HS-5 (cell line): ENCODE results near the gene CCDC180.
"Not testable (repeated sequence)": the region's sequence is repeated elsewhere in the genome, so short reads cannot be mapped to it uniquely, and the experiment has no call there.

Experiments
- DNase-seq: peaks from one replicate; pipeline ENCODE4 v3.0.0-alpha.2; 2012; ENCODE audit warnings: low read depth

The CCDC180 gene

DNA sequence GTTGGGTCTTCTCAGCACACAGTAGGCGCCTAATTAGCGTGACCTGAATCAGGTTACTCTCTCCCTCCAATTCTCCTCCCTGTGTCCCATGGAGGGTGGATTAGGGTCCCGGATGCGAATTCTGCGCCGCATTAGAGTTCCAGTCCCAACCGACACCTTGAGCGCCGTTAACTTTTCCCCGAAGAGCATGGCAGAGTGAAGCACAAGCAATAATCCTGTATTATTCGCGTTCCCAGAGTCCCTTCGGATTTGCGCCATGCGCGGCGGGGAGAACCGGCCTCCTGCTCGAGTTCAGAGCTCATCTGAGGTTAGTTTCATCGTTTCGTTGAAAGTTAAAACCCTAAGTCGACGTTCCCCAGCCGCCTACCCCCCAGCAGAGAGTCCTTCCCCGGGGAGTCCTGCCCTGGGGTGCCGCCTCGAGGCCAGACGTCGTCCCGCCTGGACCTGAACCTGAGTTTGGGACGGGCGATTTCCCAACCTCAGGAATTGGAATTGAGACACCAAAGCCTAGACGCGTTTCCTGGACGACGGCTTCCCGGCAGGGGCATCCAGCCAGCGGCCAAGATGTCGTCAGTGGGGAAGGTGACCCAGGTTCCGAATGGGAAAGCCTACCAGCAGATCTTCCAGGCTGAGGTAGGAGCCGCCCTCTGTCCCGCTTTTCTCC lies at the start of gene CCDC180:
TSS of gene CCDC180 (plus strand) at position 160 of the 664 bp plus-strand sequence. CDS start at position 565, 405 bp downstream.
- no peak for DNase-seq

DNA sequence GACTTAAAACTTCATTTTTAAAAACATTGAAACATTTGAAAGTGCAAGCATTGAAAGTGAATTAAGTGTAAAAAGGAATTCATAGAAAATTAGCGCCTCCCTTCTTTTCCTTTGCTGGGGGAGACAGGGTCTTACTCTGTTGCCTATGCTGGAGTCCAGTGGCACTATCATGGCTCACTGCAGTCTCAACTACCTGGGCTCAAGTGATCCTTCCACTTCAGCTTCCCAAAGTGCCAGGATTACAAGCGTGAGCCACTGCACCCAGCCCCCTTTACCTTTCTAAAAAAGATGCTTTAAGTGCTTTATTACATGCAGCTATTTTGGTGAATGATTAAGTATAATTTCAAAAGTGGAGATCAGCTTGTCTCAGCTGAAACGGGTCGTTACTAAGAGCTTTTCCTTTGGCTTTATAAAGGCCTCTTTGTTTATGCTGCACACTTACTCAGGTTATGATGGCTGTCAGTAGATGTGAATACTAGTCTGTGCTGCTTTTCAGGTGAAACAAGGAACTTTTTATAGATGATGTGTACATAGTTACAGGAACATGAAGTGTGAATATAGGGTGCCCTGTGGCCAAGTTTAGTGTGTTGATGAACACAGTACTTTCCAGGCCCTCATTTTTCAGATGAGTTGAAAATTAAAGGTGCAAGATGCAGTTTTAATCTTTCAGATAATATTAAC lies 47.5 kb upstream of the CCDC180 start:
- DNase-seq = not testable (repeated sequence)

DNA sequence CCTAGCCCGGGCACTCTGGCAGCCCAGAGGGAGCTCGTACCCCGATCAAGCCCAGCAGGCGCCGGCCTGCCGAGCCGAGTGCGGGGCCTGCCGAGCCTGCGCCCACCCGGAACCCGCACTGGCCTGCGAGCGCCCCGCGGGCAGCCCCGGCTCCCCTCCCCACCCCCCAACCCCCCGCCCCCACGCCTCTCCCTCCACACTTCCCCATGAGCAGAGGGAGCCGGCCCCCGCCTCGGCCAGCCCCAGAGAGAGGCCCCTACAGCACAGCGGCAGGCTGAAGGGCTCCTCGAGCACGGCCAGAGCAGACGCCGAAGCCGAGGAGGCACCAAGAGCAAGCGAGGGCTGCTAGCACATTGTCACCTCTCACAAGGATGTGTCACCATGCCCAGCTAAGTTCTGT lies 36.2 kb upstream of the CCDC180 start:
- DNase-seq = no peak

DNA sequence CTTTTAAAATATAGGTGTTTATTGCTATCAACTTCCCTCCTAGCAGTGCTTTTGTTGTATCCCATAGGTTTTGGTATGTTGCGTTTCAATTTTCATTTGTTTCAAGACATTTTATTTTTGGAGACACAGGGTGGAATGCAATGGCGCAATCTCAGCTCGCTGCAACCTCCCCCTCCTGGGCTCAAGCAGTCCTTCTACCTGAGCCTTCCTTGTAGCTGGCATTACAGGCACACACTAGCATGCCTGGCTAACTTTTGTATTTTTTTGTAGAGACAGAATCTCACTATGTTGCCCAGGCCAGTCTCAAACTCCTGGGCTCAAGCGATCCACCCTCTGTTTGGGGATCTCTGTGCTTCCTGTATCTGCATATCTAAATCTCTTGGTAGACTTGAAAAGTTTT lies 35.4 kb upstream of the CCDC180 start:
- no peak for DNase-seq

DNA sequence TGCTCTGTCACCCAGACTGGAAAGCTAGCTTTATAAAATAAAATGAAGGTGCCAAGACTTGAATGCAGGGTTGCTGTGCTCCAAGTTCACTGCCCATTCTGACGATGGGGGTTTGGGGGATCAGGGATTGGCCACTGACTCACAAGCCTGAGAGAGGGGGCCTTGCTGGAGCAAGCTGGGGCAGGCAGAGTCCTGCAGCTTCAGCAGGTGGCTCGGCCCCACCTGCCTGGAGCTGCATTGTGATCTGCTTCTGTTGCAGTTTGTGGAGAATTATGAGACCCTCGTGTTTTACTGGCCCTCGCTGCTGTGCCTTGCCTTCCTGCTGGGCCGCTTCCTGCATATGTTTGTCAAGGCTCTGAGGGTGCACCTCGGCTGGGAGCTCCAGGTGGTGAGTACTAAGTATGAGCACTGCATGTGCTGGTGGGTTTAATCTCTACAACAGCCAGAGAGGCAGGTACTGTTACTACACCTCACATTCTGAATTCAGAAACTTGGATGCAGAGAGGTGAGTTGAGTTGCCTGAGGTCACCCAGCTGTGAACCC lies 31.1 kb upstream of the CCDC180 start:
- no peak for DNase-seq

DNA sequence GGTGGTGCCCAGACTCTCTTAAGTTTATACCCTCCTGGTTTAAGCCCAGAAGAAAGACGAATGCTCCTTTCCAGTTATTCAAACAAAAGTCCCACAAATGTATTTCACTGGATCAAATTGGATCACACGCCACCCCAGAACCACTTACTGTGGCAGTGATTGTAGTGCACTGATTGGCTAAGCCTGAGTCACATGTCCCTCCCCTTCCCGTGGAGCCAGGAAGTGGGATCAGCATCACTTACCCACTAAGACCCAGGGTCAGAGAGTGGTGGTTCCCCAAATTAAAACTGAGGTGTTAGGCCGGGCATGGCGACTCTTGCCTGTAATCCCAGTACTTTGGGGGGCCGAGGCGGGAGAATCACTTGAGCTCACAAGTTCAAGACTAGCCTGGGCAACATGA lies 29.5 kb upstream of the CCDC180 start:
- no peak for DNase-seq

DNA sequence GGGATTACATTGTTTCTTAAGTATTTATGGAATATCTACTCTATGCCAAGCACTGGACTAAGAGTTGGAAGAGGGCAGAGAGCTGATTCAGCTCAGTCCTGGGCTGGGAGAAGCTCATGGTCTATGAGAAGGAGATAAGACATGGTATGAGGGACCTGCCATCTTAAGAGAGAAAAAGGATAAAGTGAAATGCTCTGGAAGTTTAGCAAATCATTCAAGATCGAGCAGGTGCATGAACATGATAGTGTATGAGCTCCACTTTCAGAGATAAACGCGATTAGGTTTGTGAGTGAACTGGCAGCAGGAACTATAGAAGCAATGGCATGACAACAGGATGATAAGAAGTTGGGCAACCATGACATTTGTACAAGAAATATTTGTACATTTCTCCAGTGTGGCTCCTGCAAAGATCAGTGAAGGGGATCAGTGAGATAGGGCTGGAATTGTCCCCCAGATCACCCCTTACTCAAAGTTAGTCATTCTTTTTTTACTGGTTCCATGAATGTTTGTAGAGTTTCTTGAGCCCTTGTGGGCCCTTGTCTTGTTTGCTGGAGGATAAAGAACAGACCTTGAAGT lies 26.6 kb upstream of the CCDC180 start:
- DNase-seq = no peak

DNA sequence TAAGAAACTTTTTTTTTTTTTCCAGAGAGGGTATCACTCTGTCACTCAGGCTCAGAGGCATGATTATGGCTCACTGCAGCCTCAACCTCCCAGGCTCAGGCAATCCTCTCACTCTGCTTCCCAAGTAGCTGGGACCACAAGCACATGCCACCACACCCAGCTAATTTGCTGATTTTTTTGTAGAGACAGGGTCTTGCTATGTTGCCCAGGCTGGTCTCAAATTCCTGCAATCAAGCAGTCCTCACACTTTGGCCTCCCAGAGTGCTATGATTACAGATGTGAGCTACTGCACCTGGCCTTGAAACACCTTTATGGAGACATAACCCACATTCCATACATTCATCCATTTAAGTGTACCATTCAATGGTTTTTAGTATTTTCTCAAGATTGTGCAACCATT lies 23.7 kb upstream of the CCDC180 start:
- no peak for DNase-seq

DNA sequence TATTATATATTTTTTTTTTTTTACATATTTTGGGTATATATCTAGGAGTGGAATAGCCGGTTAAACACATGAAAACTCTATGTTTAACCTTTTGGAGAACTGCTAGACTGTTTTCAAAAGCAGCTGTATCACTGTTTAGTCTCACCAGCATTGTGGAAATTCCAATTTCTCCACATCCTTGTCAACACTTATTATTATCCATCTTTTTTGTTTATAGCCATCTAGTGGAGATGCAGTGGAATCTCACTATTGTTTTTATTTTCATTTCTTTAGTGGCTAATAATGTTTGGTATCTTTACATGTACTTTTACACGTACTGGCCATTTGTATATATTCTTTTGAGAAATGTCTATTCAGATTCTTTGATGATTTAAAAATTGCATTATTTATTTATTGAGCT lies 22.7 kb upstream of the CCDC180 start:
- no peak for DNase-seq

DNA sequence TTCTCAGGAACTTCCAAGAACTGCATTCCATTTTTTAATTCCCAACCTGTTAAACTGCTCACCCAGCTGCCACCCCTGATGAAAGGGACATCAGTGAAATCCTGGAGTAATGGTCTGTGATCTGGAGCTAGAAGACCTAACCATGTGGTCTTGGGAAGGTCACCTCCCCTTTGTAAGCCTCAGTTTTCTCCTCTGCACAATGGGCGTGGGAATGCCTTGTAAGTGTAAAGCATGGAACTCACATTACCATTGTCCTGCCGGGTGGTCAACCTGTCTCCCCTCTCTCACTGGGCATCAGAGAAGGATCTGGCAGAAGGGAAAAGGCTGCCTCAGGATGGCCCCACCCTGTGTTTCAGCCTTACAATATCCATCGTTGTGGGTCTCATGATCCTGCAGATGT lies 15.3 kb upstream of the CCDC180 start:
- no peak for DNase-seq

DNA sequence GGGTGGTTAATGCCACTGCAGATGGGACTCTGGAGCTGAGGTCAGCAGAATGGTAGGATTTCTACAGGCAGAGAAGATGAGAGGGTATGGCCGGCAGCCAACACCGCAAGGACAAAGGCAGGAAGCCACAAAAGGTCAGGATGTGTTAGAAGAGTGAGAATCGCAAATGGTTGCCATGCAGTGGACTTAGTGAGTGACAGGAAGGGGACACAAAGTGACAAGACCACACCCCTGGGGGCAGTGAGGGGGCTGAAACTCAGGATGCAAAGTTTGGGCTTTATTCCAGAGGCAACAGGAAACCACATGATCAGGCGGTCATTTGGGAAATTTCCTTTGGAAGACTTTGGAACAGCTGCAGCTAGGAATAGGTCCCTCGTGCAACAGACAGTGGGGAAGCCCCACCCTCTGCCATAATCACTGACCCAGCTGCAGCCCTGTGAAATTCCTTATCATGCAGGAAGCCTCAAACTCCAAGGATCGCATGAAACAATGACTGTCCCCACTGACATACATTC lies 14.2 kb upstream of the CCDC180 start:
- peak; percentile 43 for DNase-seq

DNA sequence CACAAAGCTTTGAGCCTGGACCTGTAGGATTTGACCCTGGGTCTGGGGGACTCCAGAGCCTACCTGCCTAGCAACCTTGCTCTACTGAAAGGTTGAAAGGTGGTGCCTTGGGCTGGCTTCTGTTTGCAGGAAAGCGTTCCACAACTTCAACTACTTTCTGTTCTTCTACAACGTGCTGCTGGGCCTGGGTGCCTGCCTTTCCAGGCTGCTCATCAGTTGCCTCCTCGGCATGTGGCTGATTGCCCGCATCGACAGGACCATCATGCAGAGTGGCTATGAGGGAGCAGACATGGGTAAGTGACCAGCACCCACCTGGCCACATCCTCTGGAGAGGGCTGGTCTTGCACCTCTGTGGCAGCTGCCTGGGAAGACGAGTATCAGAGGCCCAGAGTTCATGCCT lies 13.6 kb upstream of the CCDC180 start:
- DNase-seq = no peak

DNA sequence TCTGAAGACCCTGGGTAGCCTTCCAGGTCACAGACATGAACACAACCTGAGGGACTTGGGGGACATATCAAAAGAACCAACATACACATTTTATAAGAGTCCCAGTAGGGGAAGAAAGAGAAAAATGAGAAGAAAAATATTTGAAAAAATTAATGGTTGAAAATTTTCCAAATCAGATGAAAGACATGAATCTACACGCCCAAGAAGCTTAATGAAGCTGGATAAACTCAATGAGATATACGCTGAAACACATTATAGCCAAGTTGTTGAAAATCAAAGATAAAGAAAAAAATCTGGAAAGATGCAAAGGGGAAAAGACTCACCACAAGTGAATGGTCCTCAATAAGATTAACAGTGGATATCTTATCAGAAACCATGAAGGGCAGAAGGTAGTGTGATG lies 9.6 kb upstream of the CCDC180 start:
- no peak for DNase-seq

DNA sequence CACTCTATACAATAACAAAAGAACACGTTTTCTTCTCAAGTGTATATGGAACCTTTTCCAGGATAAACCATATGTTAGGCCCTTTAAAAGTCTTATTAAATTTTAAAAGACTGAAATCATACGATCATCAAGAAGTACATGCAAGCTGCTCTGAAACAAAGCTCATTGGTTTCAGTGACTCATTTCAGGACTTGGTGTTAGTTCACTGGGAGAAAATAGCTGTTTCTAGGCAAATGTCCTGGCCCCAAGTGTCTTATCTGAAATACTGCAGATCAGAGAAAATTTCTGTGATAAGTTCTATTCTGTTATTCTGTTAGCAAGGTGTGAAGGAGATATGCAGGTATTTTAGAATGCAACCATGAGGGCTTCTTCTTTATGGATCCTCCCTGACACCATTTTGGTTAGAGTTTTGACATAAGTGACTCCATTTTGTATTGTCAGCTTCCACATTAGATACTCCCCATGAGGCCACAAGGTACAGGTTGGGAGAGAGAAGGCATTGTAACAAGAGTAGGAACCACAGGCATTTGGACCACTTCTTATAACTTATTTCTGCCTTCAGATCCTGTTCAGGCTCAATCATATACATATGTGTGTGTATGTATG lies 7.5 kb upstream of the CCDC180 start:
- no peak for DNase-seq

DNA sequence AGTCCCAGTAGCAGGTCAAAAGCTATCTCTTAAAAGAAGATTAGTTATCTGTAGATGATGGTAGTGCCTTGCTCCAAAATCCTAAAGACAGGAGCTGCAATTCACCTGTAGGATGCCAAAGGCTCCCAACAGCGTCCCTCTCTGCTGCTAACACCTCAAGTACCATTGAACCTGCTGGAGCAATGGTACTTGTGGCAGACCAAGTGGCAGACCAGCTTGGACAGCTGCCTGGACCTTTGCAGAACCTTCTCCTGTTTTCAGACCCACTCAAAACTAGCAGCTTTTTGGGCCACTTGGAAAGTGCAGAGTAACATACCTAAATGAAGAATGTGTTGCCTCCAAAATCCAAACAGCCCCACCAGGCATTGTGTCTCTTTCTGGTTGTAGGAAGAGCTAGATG lies 6.9 kb upstream of the CCDC180 start:
- DNase-seq = no peak

DNA sequence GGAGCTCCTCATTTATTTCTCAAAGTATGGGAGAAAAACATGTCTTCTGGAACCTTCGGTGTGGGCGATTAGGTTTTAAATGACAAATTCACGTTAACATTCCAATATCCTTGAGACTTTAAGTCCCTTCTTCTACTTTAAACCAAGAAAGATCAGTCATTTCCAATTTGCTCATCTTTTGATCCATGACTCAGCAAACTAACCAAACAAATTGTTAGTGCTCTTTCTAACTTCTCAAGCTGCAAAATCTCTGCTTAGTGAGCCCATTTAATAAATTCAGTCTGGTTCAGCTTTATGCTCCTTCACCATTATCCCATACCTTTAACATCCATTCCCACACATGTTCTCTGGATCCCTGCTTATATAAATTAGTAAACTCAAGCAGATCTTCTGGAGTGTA lies 5.5 kb upstream of the CCDC180 start:
- DNase-seq = no peak

DNA sequence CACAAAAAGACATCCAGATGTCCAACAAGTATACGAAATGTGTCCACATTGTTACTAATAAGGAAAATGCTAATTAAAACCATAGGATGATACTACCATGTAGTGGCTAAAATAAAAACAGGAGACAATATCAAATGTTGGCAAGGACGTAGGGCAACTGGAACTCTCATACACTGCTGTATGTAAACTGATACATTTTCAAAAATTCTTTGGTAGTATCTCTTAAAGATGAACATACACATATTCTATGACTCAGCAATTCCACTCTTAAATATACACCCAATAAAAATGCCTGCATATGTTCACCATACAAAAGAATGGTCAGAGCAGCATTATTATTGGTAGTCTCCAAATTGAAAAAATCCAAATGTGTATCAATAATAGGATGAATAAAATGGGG lies 2.9 kb upstream of the CCDC180 start:
- DNase-seq = no peak

DNA sequence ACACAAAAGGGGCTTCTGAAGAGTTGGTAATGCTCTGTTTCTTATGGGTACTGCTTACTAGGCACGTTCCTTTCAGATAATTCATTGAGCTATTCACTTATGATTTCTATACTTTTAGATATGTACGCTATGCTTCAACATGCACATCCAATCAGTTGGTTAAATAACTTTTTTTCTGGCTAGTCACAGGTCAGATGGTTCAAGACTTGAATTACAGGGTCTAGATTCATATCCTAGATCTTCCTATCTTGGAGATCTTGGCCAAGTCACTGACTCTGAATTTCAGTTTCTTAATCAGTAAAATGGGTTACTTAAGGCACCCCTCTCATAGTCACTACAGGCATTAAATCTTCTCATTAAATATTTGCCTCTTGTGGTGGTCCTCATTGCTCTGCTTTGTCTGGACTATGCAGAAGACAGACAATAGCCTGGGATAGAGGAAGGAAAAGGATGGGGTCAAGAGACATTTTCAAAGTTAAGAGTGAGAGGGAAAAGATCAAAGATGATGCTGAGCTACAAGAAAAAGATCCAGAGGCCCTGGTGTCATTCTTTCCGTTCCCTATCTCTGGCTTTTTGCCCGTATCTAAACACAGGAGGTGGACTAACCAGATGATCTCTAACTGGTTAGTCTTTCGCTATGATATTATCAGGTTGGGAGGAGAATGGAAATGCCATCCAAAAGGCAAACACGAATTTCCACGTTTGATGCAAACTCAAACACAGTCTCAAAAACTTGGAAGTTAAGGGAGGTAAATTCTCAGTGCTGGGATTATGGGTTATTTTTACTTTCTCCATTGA lies 1.8 kb upstream of the CCDC180 start:
- no peak for DNase-seq

DNA sequence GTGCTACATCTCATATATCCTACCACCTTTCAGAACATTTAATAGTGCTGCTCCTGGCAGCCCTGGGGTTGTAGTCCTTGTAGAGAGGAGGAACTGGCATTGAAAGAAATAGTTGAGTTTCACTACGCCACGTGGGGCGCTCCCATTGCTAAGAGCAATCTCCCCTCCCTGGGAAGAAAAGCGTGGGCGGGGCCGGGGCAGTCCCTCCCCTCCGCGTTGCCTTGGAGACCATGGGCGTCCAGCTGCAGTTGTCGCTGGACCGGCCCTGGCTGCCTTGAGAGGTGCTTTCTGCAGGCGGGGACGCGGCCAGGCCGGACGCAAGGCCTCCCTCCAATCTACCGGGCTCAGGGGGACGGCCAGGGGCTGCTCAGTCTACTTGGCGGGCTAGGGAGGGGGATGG lies 368 bp upstream of the CCDC180 start:
- DNase-seq = no peak

DNA sequence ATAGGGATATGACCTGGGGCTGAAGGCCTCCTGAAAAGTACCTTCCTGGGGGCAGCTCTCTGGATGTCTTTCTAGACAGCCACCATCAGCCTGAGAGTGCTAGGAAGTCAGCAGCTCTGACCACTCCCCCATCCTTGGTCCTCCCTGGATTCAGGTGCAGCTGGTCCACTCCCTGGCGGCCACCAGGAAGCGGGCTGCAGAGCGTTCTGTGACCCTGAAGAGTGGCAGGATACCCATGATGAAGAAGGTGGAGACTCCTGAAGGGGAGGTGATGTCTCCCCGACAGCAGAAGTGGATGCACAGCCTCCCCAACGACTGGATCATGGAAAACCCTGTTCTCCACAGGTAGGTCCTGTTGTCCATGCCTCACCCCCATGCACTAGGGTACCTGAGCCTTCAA lies 1.8 kb downstream of the CCDC180 start:
- no peak for DNase-seq

DNA sequence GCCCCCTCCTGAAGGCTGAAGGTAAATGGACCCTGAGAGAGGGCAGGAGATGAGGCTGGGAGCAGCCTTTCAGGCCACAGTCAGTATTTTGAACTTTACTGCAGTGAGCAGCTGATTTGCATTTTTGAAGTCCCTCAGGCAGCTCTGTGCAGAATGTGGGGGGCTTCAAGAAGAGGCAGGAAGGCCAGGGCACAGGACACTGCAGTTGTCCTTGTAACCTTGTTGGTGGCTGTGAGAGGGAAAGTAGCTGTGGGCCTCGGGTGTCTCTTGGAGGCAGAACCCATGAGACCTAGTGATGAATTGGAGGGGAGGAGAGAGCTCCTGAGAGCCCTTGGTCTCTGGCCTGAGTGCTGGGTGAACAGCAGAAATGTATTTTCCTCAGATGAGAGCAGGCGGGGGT lies 2.6 kb downstream of the CCDC180 start:
- DNase-seq = no peak

DNA sequence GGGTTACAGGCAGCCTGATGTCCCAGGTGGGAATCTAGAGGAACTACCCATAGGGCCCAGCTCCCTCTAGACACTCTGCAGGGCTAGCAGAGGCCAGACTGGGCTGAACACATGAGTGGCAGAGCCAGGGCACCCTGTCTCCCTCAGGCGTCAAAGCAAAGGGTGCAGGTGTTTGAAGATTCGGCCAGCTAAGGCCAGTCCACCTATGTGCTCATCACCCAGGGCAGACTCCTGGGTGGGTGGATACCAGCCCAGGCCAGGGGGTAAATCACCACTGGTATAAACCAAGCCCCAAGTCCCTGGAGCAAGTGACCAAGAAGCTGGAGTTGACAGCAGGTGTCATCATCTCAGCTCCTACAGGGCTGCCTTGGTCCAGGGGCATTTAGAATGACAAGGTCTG lies 3.4 kb downstream of the CCDC180 start:
- no peak for DNase-seq
